Fibroblast of skin of left quadriceps (primary cell): ENCODE data around the gene ARMC5.
A peak's percentile ranks its signal among the peaks of the same experiment; 100 is the strongest.
"Not testable (repeated sequence)": the region's sequence is repeated elsewhere in the genome, so short reads cannot be mapped to it uniquely, and the experiment has no call there.

Experiments
- DNase-seq, 2 experiments: peaks; one replicate each; pipeline ENCODE4 v3.0.0-alpha.2; 2013; ENCODE audit warnings: low read depth in 2 of 2

The ARMC5 gene, protein sequence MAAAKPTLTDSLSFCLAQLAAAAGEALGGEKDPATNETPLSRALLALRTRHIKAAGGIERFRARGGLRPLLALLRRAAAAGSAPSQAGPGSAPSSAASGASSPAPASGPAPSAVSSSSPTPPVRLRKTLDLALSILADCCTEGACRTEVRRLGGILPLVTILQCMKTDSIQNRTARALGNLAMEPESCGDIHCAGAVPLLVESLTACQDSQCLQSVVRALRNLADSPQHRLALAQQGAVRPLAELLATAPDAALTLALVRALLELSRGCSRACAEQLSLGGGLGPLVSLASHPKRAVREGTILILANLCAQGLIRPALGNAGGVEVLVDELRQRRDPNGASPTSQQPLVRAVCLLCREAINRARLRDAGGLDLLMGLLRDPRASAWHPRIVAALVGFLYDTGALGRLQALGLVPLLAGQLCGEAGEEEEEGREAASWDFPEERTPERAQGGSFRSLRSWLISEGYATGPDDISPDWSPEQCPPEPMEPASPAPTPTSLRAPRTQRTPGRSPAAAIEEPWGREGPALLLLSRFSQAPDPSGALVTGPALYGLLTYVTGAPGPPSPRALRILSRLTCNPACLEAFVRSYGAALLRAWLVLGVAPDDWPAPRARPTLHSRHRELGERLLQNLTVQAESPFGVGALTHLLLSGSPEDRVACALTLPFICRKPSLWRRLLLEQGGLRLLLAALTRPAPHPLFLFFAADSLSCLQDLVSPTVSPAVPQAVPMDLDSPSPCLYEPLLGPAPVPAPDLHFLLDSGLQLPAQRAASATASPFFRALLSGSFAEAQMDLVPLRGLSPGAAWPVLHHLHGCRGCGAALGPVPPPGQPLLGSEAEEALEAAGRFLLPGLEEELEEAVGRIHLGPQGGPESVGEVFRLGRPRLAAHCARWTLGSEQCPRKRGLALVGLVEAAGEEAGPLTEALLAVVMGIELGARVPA

DNA sequence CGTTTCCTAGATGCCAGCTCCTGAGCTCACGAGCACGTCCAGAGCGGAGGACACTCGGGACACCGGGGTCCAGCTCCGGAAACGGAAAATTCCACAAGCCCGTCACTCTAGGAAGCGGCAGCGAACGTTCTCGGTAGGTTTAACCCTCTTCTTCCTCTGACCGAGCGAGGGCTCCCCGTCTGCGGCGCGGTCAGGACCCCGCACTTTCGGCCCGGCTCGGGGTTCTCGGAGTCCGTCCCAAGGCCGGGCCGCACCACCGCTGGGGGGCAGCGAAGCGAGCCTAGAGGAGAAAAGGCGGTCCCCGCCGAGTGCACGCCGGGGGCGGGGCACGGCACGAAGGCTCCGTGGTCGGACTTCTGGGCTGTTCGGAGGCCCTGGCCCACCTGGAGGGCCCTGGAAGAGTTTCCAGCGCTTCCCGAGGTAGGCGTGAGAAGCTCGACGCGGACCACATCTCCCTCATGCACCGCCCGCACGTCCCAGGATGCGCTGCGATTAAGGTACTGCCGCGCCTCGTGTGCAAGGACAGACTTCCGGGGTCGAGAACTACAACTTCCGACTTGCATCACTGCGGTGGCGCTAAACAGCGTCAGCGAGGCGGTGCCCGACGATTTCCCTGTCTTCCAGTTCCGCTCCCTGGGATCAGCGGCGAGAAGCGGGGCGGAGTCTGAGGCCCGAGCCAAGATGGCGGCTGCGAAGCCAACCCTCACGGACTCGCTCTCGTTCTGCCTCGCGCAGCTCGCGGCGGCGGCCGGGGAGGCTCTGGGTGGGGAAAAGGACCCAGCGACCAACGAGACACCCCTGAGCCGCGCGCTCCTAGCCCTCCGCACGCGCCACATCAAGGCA lies at the start of gene ARMC5:
Gene ARMC5 (plus strand): TSS at position 658 of the 843 bp plus-strand sequence. CDS start 24 bp downstream, at position 682.
- peak; percentile 96 for DNase-seq

DNA sequence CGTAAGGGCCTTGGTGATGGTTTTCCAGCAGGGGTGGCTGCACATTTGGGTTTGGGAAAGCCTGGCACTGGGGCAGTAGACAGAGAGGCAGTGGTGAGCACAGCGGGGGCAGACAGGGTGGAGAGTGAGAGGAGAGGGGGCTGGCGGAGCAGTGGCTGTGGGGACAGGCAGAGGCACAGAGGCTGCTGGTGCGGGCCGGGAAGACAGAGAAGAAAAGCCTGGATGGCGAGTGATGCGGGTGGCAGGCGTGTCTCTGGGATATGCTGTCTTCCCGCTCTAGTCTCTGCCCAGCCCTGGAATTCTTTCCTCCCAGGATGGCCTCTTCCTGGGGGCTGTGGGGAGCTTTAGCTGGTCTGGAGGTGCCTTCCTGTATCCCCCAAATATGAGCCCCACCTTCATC lies 49.2 kb upstream of the ARMC5 start:
- DNase-seq, result no peak

DNA sequence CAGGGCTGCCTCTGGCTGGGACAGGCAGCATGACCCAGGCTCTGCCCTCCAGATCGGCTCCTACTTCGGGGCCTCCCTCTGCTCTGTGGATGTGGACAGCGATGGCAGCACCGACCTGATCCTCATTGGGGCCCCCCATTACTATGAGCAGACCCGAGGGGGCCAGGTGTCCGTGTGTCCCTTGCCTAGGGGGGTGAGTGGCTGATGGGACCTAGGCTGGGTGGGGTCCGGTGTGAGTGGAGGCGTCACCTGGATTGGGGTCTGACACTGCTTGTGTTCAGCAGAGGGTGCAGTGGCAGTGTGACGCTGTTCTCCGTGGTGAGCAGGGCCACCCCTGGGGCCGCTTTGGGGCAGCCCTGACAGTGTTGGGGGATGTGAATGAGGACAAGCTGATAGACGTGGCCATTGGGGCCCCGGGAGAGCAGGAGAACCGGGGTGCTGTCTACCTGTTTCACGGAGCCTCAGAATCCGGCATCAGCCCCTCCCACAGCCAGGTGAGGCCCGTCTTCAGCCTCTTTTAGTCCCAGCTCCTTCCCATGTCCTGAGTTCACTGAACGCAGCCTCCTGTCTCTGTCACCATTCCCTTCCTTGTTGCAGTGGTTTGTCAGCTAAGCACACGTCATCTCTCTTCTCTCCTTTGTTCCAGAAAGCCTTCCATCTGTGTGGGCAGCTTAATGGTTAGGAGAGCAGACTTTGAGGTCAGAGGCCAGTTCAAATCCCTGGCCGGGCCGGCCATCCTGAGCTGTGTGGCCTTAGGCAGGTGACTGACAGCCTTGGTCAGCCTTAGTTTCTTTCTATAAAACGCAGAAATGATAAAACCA lies 48.1 kb upstream of the ARMC5 start:
- DNase-seq, result no peak

DNA sequence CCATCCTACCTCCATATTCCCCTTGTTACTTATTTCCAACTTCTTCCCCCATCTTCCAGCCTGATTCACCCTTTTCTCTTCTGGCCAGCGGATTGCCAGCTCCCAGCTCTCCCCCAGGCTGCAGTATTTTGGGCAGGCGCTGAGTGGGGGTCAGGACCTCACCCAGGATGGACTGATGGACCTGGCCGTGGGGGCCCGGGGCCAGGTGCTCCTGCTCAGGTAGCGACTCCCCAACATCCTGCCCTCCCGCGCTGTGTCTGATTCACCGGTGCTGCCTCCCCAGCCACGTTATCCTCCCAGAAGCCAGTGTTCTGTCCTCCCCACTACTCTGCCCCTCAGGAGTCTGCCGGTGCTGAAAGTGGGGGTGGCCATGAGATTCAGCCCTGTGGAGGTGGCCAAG lies 46.6 kb upstream of the ARMC5 start:
- no peak for DNase-seq

DNA sequence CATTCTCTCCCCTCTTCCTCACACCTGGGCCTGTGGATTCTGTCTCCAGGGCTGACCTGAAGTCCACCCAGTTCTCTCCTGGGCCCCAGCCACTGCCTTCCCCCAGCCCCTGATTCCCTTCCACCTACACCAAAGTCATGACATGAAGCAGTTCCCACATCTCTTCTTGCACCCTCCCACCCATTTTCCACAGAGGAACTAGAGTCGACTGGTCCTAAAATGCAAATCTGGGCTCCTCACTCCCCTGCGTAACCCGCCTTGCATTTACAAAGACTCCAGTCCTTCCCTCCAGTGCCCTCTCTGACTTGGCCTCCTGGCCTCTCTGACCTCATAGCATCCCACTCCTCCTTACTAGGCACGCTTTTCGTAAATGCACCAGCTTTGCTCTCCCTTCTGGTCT lies 45.9 kb upstream of the ARMC5 start:
- no peak for DNase-seq

DNA sequence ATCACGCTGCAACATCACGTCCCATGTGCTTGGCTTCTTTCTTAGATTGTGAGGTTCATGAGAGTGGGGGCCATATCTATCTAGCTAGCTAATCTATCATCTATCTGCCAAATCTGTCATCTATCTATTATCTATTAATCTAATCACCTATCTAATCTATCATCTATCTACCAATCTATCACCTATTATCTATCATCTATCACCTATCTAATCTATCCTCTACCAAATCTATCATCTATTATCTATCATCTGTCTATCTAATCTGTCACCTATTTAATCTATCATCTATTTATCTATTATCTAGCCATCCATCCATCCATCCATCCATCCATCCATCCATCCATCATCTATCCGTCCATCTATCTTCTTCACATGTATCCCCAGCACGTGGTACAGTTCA lies 45.4 kb upstream of the ARMC5 start:
- DNase-seq, result no peak

DNA sequence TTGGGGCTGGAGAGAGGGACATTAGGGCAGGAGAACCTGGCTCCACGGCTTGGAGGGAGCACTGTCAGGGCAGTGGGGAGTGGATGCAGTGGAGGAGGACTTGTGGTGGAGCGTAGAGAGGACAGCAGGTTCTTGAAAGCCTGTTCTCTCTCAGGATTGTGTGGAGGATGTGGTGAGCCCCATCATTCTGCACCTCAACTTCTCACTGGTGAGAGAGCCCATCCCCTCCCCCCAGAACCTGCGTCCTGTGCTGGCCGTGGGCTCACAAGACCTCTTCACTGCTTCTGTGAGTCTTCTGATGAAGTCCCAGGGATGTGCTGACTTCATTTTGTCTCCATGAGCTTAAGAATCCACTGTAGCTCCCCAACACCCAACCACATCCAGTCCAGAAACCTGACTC lies 44.6 kb upstream of the ARMC5 start:
- no peak for DNase-seq

DNA sequence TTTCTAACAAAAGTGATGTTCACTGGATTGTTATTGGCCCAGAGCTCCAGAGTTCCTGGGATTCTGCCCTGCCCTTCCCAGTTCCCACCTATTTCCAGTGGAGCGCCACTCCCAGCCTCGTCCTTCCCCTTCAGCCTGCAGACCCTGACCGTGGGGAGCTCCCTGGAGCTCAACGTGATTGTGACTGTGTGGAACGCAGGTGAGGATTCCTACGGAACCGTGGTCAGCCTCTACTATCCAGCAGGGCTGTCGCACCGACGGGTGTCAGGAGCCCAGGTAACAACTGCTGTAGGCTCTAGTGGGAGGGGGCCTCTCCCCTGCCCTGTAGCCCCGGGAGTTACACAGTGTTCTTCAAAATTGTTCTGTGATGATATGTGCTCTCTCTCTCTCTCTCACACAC lies 42.9 kb upstream of the ARMC5 start:
- no peak for DNase-seq

DNA sequence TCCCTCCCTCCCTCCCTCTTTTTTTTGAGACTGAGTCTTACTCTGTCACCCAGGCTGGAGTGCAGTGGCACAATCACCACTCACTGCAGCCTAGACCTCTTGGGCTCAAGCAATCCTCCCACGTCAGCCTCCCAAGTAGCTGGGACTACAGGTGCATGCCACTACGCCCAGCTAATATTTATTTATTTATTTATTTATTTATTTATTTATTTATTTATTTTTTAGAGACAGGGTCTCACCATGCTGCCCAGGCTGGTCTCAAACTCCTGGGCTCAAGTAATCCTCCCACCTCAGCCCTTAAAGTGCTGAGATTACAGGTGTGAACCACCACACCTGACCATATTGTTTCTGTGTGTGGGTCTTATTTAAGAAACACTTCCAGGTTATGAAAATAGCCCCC lies 42.3 kb upstream of the ARMC5 start:
- DNase-seq, result not testable (repeated sequence)

DNA sequence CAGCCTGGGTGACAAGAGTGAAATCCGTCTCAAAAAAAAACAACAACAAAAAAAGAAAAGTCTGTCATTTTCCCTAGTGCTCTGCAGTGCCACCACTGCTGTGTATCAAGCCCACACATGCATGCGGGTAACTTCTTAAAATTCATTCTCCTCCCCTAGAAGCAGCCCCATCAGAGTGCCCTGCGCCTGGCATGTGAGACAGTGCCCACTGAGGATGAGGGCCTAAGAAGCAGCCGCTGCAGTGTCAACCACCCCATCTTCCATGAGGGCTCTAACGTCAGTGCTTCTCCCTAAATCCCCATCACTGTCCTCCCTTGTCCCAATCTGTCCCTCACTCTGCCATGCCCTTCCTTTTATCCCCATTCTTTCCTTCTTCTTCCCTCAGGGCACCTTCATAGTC lies 41.4 kb upstream of the ARMC5 start:
- no peak for DNase-seq

DNA sequence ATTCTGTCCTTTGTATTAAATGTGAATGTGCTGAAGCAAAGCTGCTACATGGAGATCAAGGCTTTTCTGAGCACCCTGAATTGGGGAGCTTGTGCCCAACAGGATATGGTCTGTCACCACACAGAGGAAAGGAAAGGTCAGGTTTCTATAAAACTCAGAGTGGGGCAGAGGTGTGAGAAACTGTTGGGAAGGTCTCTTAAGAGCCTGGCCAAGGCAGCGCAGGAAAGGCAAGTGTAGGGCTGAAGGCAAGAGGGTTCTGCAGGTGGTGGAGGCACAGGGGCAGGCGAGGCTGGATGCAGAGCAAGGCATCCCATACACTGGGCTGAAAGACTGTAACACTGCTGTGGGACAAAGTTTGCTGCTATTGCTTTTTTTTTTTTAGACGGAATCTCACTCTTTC lies 39.3 kb upstream of the ARMC5 start:
- DNase-seq, result no peak

DNA sequence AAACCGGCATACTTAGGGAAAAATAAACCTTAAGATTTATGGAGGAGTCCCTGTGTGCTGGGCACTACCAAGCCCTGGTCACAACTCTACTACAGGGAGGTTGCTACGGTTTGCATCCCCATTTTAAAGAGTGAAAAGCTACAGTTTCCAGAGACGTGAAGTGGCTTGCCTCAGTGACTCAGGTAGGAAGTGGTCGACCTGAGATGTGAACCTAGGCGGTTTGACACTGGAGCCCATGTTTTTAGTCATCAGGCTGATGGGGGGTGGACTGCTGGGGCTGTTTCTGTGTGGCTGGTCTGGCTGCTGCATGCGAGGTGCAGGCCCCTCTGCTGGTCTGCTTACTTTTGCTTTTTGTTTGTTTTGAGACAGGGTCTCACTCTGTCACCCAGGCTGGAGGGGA lies 37.7 kb upstream of the ARMC5 start:
- DNase-seq, result no peak

DNA sequence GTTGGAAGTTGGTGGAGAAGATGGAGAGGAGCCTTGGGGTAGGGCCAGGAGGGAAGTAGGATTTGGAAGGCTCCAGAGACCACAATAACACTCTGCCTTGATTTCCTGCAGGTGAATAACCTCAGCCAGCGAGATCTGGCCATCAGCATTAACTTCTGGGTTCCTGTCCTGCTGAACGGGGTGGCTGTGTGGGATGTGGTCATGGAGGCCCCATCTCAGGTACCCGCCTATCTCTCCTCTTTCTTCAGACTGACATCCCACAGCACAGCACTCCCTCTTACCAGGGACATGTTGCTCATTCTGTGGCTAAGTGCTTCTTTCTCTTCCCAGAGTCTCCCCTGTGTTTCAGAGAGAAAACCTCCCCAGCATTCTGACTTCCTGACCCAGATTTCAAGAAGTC lies 36.1 kb upstream of the ARMC5 start:
- DNase-seq, result no peak

DNA sequence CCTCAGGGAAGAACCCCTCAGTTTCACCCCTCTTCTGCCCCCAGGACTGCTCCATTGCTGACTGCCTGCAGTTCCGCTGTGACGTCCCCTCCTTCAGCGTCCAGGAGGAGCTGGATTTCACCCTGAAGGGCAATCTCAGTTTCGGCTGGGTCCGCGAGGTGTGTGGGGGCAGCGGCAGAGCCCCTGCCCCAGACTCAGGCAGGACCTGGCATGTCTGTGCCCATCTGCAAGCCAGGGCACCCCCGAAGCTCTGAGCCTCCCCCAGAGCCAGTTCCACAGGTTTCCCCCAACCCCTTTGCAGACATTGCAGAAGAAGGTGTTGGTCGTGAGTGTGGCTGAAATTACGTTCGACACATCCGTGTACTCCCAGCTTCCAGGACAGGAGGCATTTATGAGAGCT lies 35.5 kb upstream of the ARMC5 start:
- DNase-seq, result no peak

DNA sequence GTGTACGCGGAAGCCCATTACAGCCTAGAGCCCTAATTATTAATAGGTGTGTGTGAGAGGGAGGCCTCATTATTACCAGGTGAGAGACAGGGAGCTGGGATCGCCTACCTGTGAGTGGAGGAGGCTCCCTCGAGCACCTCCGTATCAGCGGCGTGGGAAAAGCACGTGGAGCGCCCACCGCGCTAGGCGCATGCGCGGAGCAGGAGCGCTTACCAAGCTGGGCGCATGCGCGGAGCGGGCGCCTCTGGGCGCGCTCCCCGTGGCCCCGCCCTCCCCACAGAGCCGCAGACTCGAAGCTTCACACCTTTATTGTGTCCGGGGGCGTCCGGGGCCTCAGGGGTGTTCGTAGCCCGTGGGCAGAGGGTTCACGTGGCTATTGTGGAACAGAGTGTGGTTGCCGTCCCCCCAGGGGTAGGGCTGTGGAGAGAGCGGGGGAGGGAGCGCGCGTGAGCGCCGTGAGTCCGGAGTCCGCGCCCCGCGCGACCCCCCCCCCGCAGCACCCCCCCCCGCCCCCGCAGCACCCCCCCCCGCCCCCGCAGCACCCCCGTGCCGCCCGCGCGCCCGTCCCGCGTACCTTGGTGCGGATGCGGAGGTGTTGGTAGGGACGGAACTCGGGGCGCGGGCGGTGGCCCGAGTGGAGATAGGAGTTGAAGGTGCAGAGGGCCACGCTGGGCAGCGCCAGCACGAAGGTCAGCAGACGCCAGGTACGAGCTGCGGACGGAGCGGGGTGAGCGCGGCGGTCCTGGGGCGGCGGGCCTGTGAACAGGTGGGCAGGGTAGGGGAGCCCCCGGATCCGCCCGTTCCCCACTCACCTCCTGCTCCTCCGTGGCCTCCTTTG lies 31.6 kb upstream of the ARMC5 start:
- DNase-seq, result no peak

DNA sequence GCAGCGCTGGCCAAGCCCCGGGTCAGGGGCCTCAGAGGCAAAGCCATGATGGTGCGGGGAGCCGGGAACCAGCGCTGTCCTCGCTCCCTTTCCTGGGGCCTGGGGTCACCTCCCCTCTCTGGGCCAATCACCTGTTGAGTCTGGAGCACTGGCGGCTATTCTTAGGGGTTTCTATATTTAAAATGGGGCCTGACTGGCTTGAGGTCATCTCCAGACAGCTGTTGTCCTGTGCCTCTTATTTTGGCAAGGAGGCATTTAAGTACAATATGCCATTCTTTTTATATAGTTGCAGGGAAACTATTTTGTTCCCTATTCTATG lies 31.1 kb upstream of the ARMC5 start, which contains the start of gene COX6A2:
Gene COX6A2 (minus strand): TSS at position 82 of the 319 bp plus-strand sequence. CDS start 35 bp downstream, at position 47.
- DNase-seq, result no peak

DNA sequence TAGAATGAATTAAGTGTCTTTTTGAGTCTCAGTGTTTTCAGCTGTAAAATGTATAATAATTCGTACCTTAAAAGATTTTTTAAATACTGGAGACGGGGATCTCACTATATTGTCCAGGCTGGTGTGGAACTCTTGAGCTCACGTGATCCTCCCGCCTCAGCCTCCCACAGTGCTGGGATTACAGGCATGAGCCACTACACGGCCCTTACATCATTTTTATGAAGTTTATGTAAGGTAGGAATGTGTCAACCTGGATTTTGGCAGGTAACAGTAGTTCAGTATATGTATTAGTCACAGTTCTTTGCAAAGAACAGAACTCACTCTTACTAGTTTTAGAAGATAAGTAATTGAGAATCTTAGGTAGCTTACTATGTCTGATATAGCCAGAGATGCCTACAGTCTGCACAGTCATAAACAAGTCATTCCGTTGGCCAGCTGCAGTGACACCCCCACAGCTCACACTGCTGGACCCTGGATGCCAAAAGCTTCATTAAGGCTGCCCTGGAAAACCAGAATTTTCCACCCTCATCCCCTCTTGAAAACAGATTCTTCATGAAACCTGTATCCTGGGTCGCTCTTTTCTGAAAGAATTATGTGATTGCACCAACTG lies 30.6 kb upstream of the ARMC5 start:
- no peak for DNase-seq

DNA sequence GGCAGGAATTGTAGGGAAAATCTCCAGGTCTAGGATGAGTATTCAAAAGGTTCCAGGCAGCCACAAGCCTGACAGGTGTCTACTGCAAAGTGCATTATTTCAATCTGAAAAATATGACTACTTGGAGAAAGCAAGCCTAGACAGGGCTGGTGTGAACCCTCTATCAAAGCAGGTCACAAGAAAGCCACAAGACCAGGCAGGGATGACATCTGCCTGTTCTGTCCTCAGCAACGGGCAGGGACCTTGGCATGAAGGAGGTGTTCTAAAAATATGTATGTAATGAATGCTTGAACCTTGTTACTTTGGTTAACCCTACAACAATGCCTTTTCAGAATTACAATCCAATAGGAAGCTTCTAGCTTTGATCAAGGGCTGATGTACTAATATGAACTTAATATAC lies 30.0 kb upstream of the ARMC5 start:
- DNase-seq, result no peak

DNA sequence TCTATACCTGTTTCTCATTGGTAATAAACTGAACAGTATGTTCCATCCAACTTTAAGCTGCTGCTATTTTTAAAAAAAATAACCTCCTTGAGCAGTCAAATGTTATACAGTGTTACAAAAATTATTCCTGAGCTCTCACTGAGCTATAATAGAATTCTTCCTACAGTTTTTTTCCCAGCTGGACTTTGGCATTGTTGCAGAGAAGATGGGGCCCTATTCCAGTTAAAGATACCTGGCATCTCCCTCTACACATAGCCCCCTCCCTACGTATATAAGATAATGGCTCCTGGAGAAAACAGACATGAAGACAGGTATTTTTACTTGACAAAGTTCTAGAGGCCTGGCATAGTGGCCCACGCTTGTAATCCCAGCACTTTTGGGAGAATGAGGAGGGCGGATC lies 29.5 kb upstream of the ARMC5 start:
- no peak for DNase-seq
